ENCODE measurements around the gene GATA2. TPM values are rescaled to one million over a fixed set of nuclear protein-coding genes. Genes with fewer than 3 reads are reported as not detected.

The GATA2 gene
- total RNA-seq, 4 donors from 2014 or later = 7.1 to 19.5 (median 9.7) TPM

DNA sequence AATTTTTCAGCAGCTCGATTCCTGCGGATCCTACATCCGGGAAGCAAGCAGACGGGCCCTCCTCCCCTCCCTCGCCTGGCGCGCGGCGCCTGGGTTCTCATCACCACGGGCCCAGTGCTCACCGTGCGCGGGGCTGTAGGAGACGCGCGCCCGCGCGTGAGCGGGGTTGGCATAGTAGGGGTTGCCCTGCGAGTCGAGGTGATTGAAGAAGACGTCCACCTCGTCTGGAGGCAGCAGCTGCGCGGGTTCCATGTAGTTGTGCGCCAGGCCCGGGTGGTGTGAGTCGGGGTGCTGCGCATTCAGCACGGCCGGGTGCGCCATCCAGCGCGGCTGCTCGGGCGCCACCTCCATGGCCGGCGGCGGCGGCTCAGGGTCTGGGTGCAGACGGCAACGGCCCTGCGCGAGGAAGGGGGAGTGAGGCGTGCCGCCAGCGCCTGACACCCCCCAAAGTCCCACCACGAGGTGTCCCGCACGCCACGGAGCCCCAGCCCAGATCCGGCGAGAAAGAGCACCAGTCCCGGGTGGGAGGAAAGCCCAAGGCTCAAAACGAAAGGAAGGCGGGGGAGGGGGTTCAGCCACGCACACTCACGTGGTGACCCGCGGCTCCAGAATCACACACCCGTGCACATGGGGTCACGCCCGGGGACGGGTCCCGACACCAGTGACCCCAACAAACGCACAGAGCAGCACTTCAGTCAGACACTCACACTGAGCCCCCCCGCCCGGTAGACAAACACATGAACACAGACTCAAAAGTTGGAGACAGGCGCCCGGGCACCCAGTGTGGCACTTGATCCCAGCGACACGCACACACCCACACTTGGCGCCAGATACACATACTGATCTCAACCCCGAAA, 6.1 kb downstream of the GATA2 start:
- no peaks in the 10 kb centered on the region for H3K36me3 ChIP-seq
- WGBS, 2 donors = 1 to 4% methylated on average over 11 to 25 of the region's 75 CpGs
- TF ChIP-seq, protein P1, sequence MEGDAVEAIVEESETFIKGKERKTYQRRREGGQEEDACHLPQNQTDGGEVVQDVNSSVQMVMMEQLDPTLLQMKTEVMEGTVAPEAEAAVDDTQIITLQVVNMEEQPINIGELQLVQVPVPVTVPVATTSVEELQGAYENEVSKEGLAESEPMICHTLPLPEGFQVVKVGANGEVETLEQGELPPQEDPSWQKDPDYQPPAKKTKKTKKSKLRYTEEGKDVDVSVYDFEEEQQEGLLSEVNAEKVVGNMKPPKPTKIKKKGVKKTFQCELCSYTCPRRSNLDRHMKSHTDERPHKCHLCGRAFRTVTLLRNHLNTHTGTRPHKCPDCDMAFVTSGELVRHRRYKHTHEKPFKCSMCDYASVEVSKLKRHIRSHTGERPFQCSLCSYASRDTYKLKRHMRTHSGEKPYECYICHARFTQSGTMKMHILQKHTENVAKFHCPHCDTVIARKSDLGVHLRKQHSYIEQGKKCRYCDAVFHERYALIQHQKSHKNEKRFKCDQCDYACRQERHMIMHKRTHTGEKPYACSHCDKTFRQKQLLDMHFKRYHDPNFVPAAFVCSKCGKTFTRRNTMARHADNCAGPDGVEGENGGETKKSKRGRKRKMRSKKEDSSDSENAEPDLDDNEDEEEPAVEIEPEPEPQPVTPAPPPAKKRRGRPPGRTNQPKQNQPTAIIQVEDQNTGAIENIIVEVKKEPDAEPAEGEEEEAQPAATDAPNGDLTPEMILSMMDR (IDR thresholded peaks at IDR 0.05) = no peak
- TF ChIP-seq POLR2A (IDR thresholded peaks at IDR 0.05) = no peak
- peak overlapping the region in 2 of 3 donors; percentile 28 to 60 for H3K4me3 ChIP-seq (replicated peaks in 1 of 3)
- intact Hi-C loops (cut with DNase I) = loop anchor here (5.0 kb wide), 1 partner anchor 310 kb away; no protein-coding TSS in a partner anchor
- peaks cover 21 to 55% of the 10 kb centered on the region in 2 donors for H3K4me1 ChIP-seq
- H3K27me3 ChIP-seq = peaks cover 55% of the 10 kb centered on the region
- H3K27ac ChIP-seq = peak overlapping the region in 2 of 3 donors; percentile 36 to 81
- DNase-seq = no peak
- H3K9me3 ChIP-seq = no peaks in the 10 kb centered on the region

- Histone ChIP-seq H3K9me3 (no peaks in the 10 kb centered on the region), H3K4me3 (replicated peaks in 1 of 3) (peak overlapping the region in 1 of 3 donors; percentile 60), H3K36me3 (no peaks in the 10 kb centered on the region), H3K27ac (no peak overlapping the region), H3K27me3 (peaks cover 53% of the 10 kb centered on the region), H3K4me1 (peaks cover 21 to 54% of the 10 kb centered on the region in 2 donors)
- intact Hi-C loops (cut with DNase I) = loop anchor here (5.0 kb wide), 1 partner anchor 309 kb away; no protein-coding TSS in a partner anchor
- 5 to 27% methylated on average over 10 of the region's 14 CpGs for WGBS, 2 donors
- DNase-seq = no peak
- TF ChIP-seq, protein P1 (IDR thresholded peaks at IDR 0.05) = no peak
- TF ChIP-seq POLR2A (IDR thresholded peaks at IDR 0.05) = no peak
Observed at GRCh38 chr3:128486205-128486628, 6.8 kb downstream of the GATA2 start.

GRCh38 chr3:128485282-128486204, 7.5 kb downstream of the GATA2 start:
- TF ChIP-seq, protein P1 (IDR thresholded peaks at IDR 0.05) = no peak
- TF ChIP-seq POLR2A (IDR thresholded peaks at IDR 0.05) = no peak
- Histone ChIP-seq H3K4me3 (replicated peaks in 1 of 3) (peak overlapping the region in 1 of 3 donors; percentile 60), H3K27me3 (peaks cover 52% of the 10 kb centered on the region), H3K4me1 (peaks cover 21 to 54% of the 10 kb centered on the region in 2 donors), H3K36me3 (no peaks in the 10 kb centered on the region), H3K9me3 (no peaks in the 10 kb centered on the region), H3K27ac (no peak overlapping the region)
- no peak for DNase-seq
- 29 to 32% methylated on average over 13 to 24 of the region's 29 CpGs for WGBS, 2 donors
- intact Hi-C loops (cut with DNase I) = loop anchor here (5.0 kb wide), 1 partner anchor 308 kb away; no protein-coding TSS in a partner anchor

DNA sequence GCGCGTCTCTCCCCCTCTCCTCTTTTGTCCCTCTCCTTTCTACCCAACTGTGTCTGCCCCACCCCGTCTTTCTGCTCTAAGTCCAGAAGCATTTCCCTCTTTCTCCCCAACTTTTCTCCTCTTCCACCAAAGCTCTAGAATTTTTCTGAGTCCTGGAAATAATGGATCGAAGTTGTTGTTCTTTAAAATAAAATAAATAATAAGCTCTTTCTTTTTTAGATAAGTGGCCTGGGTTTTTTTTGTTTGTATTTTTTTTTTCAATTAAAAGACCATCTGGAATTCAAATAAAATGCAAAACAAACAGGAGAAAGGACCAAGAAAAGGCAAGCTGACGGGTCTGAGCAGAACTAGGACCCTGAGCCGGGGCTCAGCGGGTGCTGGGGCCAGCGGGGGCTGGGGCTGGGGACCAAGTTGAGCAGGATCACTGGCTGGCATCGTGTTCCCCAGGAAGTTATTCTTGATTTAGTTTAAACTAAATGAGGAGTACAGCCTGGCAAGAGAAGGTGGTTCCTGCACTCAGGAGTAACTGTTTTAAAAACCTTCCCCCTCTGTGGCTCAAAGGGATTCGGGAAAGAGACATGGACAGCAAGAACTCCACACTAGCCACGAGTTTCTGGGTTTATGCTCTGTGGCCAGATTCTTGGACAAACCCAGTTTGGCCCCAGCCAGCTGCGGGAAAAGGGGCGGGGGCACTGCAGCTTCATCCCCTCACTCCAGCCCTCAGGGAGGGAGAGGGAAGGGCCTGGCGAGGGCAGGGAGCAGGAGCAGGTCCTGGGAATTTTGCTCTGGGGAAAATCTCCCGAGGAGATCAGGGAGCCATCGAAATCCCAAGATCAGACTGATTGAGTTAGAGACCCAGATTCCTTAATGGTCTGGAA, 8.4 kb downstream of the GATA2 start:
- 31 to 33% methylated on average over 15 to 16 of the region's 16 CpGs for whole genome bisulfite sequencing, 2 donors
- no peaks in the 10 kb centered on the region for H3K9me3 ChIP-seq
- H3K4me3 ChIP-seq (replicated peaks in 1 of 3) = no peak overlapping the region
- H3K36me3 ChIP-seq = no peaks in the 10 kb centered on the region
- peaks cover 21 to 47% of the 10 kb centered on the region in 2 donors for H3K4me1 ChIP-seq
- H3K27me3 ChIP-seq = peaks cover 46% of the 10 kb centered on the region
- intact Hi-C loops (cut with DNase I) = loop anchor here (5.0 kb wide), 1 partner anchor 307 kb away; no protein-coding TSS in a partner anchor
- peak overlapping the region in 2 of 3 donors; percentile 15 to 47 for H3K27ac ChIP-seq
- no peak for TF ChIP-seq POLR2A (IDR thresholded peaks at IDR 0.05)
- TF ChIP-seq, protein P1 (IDR thresholded peaks at IDR 0.05) = no peak
- no peak for DNase-seq

Measured in thyroid gland (tissue), 4 donors.